ENCODE results near the gene PLA2G6.
"Not testable (repeated sequence)": the region's sequence is repeated elsewhere in the genome, so short reads cannot be mapped to it uniquely, and the experiment has no call there.

The PLA2G6 gene

GRCh38 chr22:38124236-38124974 lies 57.2 kb downstream of the PLA2G6 start:
- no peaks in the 10 kb centered on the region for H3K27me3 ChIP-seq (ENCODE audit: control insufficient read depth in 5 of 5, insufficient read depth in 4 of 5, low read length in 5 of 5)
- no peak overlapping the region for H3K27ac ChIP-seq (ENCODE audit: low read depth, low read length)
- H3K9me3 ChIP-seq (ENCODE audit: control insufficient read depth in 5 of 5, low read length in 5 of 5), result no peaks in the 10 kb centered on the region
- H3K4me3 ChIP-seq (ENCODE audit: low read depth in 1 of 5, low read length in 5 of 5), result no peak overlapping the region
- H3K4me1 ChIP-seq (ENCODE audit: control insufficient read depth in 5 of 5, insufficient read depth in 5 of 5, low read length in 5 of 5), result peaks cover 0 to 5% (median 0%) of the 10 kb centered on the region in 5 donors
- H3K9ac ChIP-seq (ENCODE audit: low read length in 5 of 5), result no peak overlapping the region
- peaks cover 0 to 54% (median 48%) of the 10 kb centered on the region in 5 donors for H3K36me3 ChIP-seq (ENCODE audit: control insufficient read depth in 5 of 5, insufficient read depth in 5 of 5, low read length in 5 of 5)

- H3K27ac ChIP-seq (ENCODE audit: low read depth, low read length), result no peak overlapping the region
- peaks cover 0 to under 1% (median 0%) of the 10 kb centered on the region in 5 donors for H3K4me1 ChIP-seq (ENCODE audit: control insufficient read depth in 5 of 5, insufficient read depth in 5 of 5, low read length in 5 of 5)
- H3K9me3 ChIP-seq (ENCODE audit: control insufficient read depth in 5 of 5, low read length in 5 of 5), result no peaks in the 10 kb centered on the region
- H3K9ac ChIP-seq (ENCODE audit: low read length in 5 of 5), result no peak overlapping the region
- no peaks in the 10 kb centered on the region for H3K27me3 ChIP-seq (ENCODE audit: control insufficient read depth in 5 of 5, insufficient read depth in 4 of 5, low read length in 5 of 5)
- H3K4me3 ChIP-seq (ENCODE audit: low read depth in 1 of 5, low read length in 5 of 5), result no peak overlapping the region
- H3K36me3 ChIP-seq (ENCODE audit: control insufficient read depth in 5 of 5, insufficient read depth in 5 of 5, low read length in 5 of 5), result peaks cover 3 to 39% (median 36%) of the 10 kb centered on the region in 5 donors
Measured at GRCh38 chr22:38122616-38123015, 59.0 kb downstream of the PLA2G6 start.

GRCh38 chr22:38120359-38121110 lies 61.1 kb downstream of the PLA2G6 start:
- no peaks in the 10 kb centered on the region for H3K4me1 ChIP-seq (ENCODE audit: control insufficient read depth in 5 of 5, insufficient read depth in 5 of 5, low read length in 5 of 5)
- no peak overlapping the region for H3K27ac ChIP-seq (ENCODE audit: low read depth, low read length)
- H3K27me3 ChIP-seq (ENCODE audit: control insufficient read depth in 5 of 5, insufficient read depth in 4 of 5, low read length in 5 of 5), result no peaks in the 10 kb centered on the region
- no peaks in the 10 kb centered on the region for H3K9me3 ChIP-seq (ENCODE audit: control insufficient read depth in 5 of 5, low read length in 5 of 5)
- H3K36me3 ChIP-seq (ENCODE audit: control insufficient read depth in 5 of 5, insufficient read depth in 5 of 5, low read length in 5 of 5), result peaks cover 3 to 24% (median 17%) of the 10 kb centered on the region in 5 donors
- no peak overlapping the region for H3K4me3 ChIP-seq (ENCODE audit: low read depth in 1 of 5, low read length in 5 of 5)
- no peak overlapping the region for H3K9ac ChIP-seq (ENCODE audit: low read length in 5 of 5)

- H3K27ac ChIP-seq (ENCODE audit: low read depth, low read length); H3K4me3 ChIP-seq (ENCODE audit: low read depth in 1 of 5, low read length in 5 of 5); H3K9ac ChIP-seq (ENCODE audit: low read length in 5 of 5): not testable (repeated sequence)
Measured at GRCh38 chr22:38118747-38119146, 62.9 kb downstream of the PLA2G6 start.

GRCh38 chr22:38118182-38118581 lies 63.4 kb downstream of the PLA2G6 start:
- H3K36me3 ChIP-seq (ENCODE audit: control insufficient read depth in 5 of 5, insufficient read depth in 5 of 5, low read length in 5 of 5), result peaks cover 3 to 19% (median 12%) of the 10 kb centered on the region in 5 donors
- H3K9me3 ChIP-seq (ENCODE audit: control insufficient read depth in 5 of 5, low read length in 5 of 5), result no peaks in the 10 kb centered on the region

More at GRCh38 chr22:38118747-38119146, 62.9 kb downstream of the PLA2G6 start:
- H3K9me3 ChIP-seq (ENCODE audit: control insufficient read depth in 5 of 5, low read length in 5 of 5); H3K27me3 ChIP-seq (ENCODE audit: control insufficient read depth in 5 of 5, insufficient read depth in 4 of 5, low read length in 5 of 5); H3K4me1 ChIP-seq (ENCODE audit: control insufficient read depth in 5 of 5, insufficient read depth in 5 of 5, low read length in 5 of 5): not testable (repeated sequence)
- H3K36me3 ChIP-seq (ENCODE audit: control insufficient read depth in 5 of 5, insufficient read depth in 5 of 5, low read length in 5 of 5), result peaks cover 3 to 19% (median 12%) of the 10 kb centered on the region in 5 donors

GRCh38 chr22:38117556-38117955 lies 64.1 kb downstream of the PLA2G6 start:
- not testable (repeated sequence) for H3K9me3 ChIP-seq (ENCODE audit: control insufficient read depth in 5 of 5, low read length in 5 of 5); H3K4me1 ChIP-seq (ENCODE audit: control insufficient read depth in 5 of 5, insufficient read depth in 5 of 5, low read length in 5 of 5); H3K4me3 ChIP-seq (ENCODE audit: low read depth in 1 of 5, low read length in 5 of 5); H3K27me3 ChIP-seq (ENCODE audit: control insufficient read depth in 5 of 5, insufficient read depth in 4 of 5, low read length in 5 of 5); H3K27ac ChIP-seq (ENCODE audit: low read depth, low read length); H3K9ac ChIP-seq (ENCODE audit: low read length in 5 of 5)
- H3K36me3 ChIP-seq (ENCODE audit: control insufficient read depth in 5 of 5, insufficient read depth in 5 of 5, low read length in 5 of 5), result peaks cover 3 to 22% (median 12%) of the 10 kb centered on the region in 5 donors

More at GRCh38 chr22:38118182-38118581, 63.4 kb downstream of the PLA2G6 start:
- Histone ChIP-seq H3K4me1 (ENCODE audit: control insufficient read depth in 5 of 5, insufficient read depth in 5 of 5, low read length in 5 of 5) (peaks cover 0 to 8% (median 6%) of the 10 kb centered on the region in 5 donors), H3K27ac (ENCODE audit: low read depth, low read length) (no peak overlapping the region), H3K4me3 (ENCODE audit: low read depth in 1 of 5, low read length in 5 of 5) (no peak overlapping the region), H3K27me3 (ENCODE audit: control insufficient read depth in 5 of 5, insufficient read depth in 4 of 5, low read length in 5 of 5) (no peaks in the 10 kb centered on the region), H3K9ac (ENCODE audit: low read length in 5 of 5) (no peak overlapping the region)

- Histone ChIP-seq H3K27me3 (ENCODE audit: control insufficient read depth in 5 of 5, insufficient read depth in 4 of 5, low read length in 5 of 5) (no peaks in the 10 kb centered on the region), H3K9ac (ENCODE audit: low read length in 5 of 5) (no peak overlapping the region), H3K27ac (ENCODE audit: low read depth, low read length) (no peak overlapping the region), H3K4me1 (ENCODE audit: control insufficient read depth in 5 of 5, insufficient read depth in 5 of 5, low read length in 5 of 5) (peaks cover 0 to 19% (median 12%) of the 10 kb centered on the region in 5 donors), H3K4me3 (ENCODE audit: low read depth in 1 of 5, low read length in 5 of 5) (no peak overlapping the region), H3K9me3 (ENCODE audit: control insufficient read depth in 5 of 5, low read length in 5 of 5) (no peaks in the 10 kb centered on the region), H3K36me3 (ENCODE audit: control insufficient read depth in 5 of 5, insufficient read depth in 5 of 5, low read length in 5 of 5) (peaks cover 3 to 25% (median 11%) of the 10 kb centered on the region in 5 donors)
Measured at GRCh38 chr22:38115423-38116205, 66.0 kb downstream of the PLA2G6 start.

GRCh38 chr22:38114484-38115398 lies 66.9 kb downstream of the PLA2G6 start:
- no peak overlapping the region for H3K27ac ChIP-seq (ENCODE audit: low read depth, low read length)
- H3K9ac ChIP-seq (ENCODE audit: low read length in 5 of 5), result no peak overlapping the region
- H3K27me3 ChIP-seq (ENCODE audit: control insufficient read depth in 5 of 5, insufficient read depth in 4 of 5, low read length in 5 of 5), result no peaks in the 10 kb centered on the region
- H3K4me1 ChIP-seq (ENCODE audit: control insufficient read depth in 5 of 5, insufficient read depth in 5 of 5, low read length in 5 of 5), result peaks cover 0 to 19% (median 13%) of the 10 kb centered on the region in 5 donors
- H3K9me3 ChIP-seq (ENCODE audit: control insufficient read depth in 5 of 5, low read length in 5 of 5), result no peaks in the 10 kb centered on the region
- H3K36me3 ChIP-seq (ENCODE audit: control insufficient read depth in 5 of 5, insufficient read depth in 5 of 5, low read length in 5 of 5), result peaks cover 3 to 25% (median 10%) of the 10 kb centered on the region in 5 donors
- no peak overlapping the region for H3K4me3 ChIP-seq (ENCODE audit: low read depth in 1 of 5, low read length in 5 of 5)

- Histone ChIP-seq H3K27ac (ENCODE audit: low read depth, low read length) (no peak overlapping the region), H3K9me3 (ENCODE audit: control insufficient read depth in 5 of 5, low read length in 5 of 5) (no peaks in the 10 kb centered on the region), H3K36me3 (ENCODE audit: control insufficient read depth in 5 of 5, insufficient read depth in 5 of 5, low read length in 5 of 5) (peaks cover 0 to 26% (median 10%) of the 10 kb centered on the region in 5 donors), H3K27me3 (ENCODE audit: control insufficient read depth in 5 of 5, insufficient read depth in 4 of 5, low read length in 5 of 5) (no peaks in the 10 kb centered on the region), H3K4me3 (ENCODE audit: low read depth in 1 of 5, low read length in 5 of 5) (no peak overlapping the region), H3K9ac (ENCODE audit: low read length in 5 of 5) (no peak overlapping the region), H3K4me1 (ENCODE audit: control insufficient read depth in 5 of 5, insufficient read depth in 5 of 5, low read length in 5 of 5) (peaks cover 0 to 31% (median 21%) of the 10 kb centered on the region in 5 donors)
Measured at GRCh38 chr22:38112381-38112780, 69.2 kb downstream of the PLA2G6 start.

Measured in subcutaneous abdominal adipose tissue (tissue), 5 donors.